Lung (tissue), 12 donors: ENCODE measurements around the gene TNFRSF4. TPM values are rescaled to one million over a fixed set of nuclear protein-coding genes. Genes with fewer than 3 reads are reported as not detected.

Experiments
- ATAC-seq: fragments of 200-7000 bp; cut with Tn5 transposase; one replicate; pipeline ENCODE4 v1.9.1; 2020; ENCODE audit warnings: moderate number of reproducible peaks; ENCODE audit not compliant: insufficient read depth, low FRiP score
- DNase-seq, 3 donors: peaks; one replicate each; pipeline ENCODE4 v3.0.0-alpha.2; 2013 to 2017
- H3K27ac ChIP-seq, 2 donors: one replicate each; pipeline ENCODE4 v1.5.1; 2013; ENCODE audit warnings: mild to moderate bottlenecking in 2 of 2, moderate library complexity in 2 of 2, control low read depth in 1 of 2, inconsistent platforms in 1 of 2, low read depth in 1 of 2, low read length in 1 of 2
- H3K27me3 ChIP-seq, 3 donors: one replicate each; pipeline ENCODE4 v1.5.1; 2013; ENCODE audit warnings: low read length in 2 of 3; ENCODE audit not compliant: control insufficient read depth in 3 of 3, insufficient read depth in 3 of 3
- H3K36me3 ChIP-seq, 4 donors: one replicate each; pipeline ENCODE4 v1.5.1; 2013; ENCODE audit warnings: low read length in 4 of 4, mild to moderate bottlenecking in 1 of 4, moderate library complexity in 1 of 4; ENCODE audit not compliant: control insufficient read depth in 4 of 4, insufficient read depth in 4 of 4
- H3K4me1 ChIP-seq, 5 donors: one replicate each; pipeline ENCODE4 v1.5.1; 2013; ENCODE audit warnings: low read length in 5 of 5, mild to moderate bottlenecking in 2 of 5, moderate library complexity in 1 of 5; ENCODE audit not compliant: control insufficient read depth in 5 of 5, insufficient read depth in 5 of 5
- H3K4me3 ChIP-seq: one replicate; pipeline ENCODE4 v1.5.1; 2013; ENCODE audit warnings: mild to moderate bottlenecking, control low read depth, moderate library complexity
- H3K9ac ChIP-seq, 2 donors: one replicate each; pipeline ENCODE4 v1.5.1; 2013; ENCODE audit warnings: low read length in 2 of 2, control low read depth in 1 of 2; ENCODE audit not compliant: insufficient read depth in 1 of 2
- H3K9me3 ChIP-seq, 4 donors: one replicate each; pipeline ENCODE4 v1.5.1; 2013; ENCODE audit warnings: low read length in 3 of 4, mild to moderate bottlenecking in 1 of 4, moderate library complexity in 1 of 4; ENCODE audit not compliant: control insufficient read depth in 4 of 4, insufficient read depth in 3 of 4
- WGBS, 2 donors: extraction: QIAGEN DNeasy Blood & Tissue Kit; methylation state at CpG; one replicate each; pipeline ENCODE4 v1.1.7; 2013; 5-methylcytosine and 5-hydroxymethylcytosine counted together
- polyA plus RNA-seq, 2 donors: library from polyadenylated mRNA; stranded (reverse); fragments of 200-250 nt; gene quantifications; one replicate each; pipeline ENCODE4 v1.2.1, GENCODE V29; 2013
- total RNA-seq, 2 donors: library from RNA; depleted of rRNA in 1 of 2; stranded (reverse); fragments of >200 nt in 1 of 2; gene quantifications; one replicate each; pipeline ENCODE4 v1.2.1, GENCODE V29; 2014 to 2021
- TF ChIP-seq, protein P1 (sequence below): IDR thresholded peaks from 2 replicates; pipeline ENCODE4 v1.5.1; 2012; ENCODE audit warnings: mild to moderate bottlenecking; ENCODE audit errors: control extremely low read depth, extremely low read depth
- donor health status: control.
- donor health status: control.
- donor health status: Bipolar disorder and iron deficiency.
- donor health status: healthy.
- donor health status: DM: yes; HTN: yes; CAD: no.

TNFRSF4 gene
- total and polyA plus RNA-seq, 4 donors = 3.6 to 11.3 (median 6.9) TPM

DNA sequence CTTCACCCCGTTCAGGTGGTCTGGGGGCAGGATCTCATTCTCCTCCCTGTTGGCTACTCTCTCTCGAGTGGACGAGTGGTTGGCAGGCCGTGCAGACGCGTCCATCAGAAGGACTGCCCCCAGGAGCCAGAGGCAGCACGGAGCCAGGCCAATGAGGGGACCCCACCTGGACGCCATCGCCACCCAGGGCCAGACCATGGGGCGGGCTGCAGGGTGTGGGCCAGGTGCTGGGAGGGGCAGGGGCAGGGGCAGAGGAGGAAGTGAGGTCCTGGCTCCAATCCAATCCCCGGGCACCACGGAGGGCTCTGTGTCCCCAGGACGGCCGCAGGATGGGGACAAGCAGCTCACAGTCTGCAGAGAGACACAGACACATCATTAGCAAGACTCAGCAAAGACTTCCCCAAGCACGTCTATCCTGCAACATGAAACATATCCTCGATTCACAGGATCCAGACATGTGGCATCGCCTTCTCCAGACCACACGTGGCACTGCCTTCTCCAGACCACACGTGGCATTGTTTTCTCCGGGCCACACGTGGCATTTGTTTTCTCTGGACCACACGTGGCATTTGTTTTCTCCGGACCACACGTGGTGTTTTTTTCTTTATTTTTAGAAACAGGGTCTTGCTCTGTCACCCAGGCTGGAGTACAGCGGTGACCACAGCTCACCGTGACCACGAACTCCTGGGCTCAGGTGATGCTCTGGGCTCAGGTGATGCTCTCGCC is 14.8 kb upstream of the TNFRSF4 start:
- DNase-seq (no peak), ATAC-seq (no peak)
- Histone ChIP-seq H3K4me3 (no peak overlapping the region), H3K27me3 (no peaks in the 10 kb centered on the region), H3K9me3 (peaks cover 0 to 3% (median 0%) of the 10 kb centered on the region in 4 donors), H3K4me1 (peaks cover 0 to 19% (median 7%) of the 10 kb centered on the region in 5 donors), H3K27ac (no peak overlapping the region), H3K36me3 (peaks cover 0 to 41% (median 2%) of the 10 kb centered on the region in 4 donors), H3K9ac (no peak overlapping the region)
- TF ChIP-seq, protein P1, sequence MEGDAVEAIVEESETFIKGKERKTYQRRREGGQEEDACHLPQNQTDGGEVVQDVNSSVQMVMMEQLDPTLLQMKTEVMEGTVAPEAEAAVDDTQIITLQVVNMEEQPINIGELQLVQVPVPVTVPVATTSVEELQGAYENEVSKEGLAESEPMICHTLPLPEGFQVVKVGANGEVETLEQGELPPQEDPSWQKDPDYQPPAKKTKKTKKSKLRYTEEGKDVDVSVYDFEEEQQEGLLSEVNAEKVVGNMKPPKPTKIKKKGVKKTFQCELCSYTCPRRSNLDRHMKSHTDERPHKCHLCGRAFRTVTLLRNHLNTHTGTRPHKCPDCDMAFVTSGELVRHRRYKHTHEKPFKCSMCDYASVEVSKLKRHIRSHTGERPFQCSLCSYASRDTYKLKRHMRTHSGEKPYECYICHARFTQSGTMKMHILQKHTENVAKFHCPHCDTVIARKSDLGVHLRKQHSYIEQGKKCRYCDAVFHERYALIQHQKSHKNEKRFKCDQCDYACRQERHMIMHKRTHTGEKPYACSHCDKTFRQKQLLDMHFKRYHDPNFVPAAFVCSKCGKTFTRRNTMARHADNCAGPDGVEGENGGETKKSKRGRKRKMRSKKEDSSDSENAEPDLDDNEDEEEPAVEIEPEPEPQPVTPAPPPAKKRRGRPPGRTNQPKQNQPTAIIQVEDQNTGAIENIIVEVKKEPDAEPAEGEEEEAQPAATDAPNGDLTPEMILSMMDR = no peak
- 89 to 92% methylated on average over 28 of the region's 28 CpGs for WGBS, 2 donors

DNA sequence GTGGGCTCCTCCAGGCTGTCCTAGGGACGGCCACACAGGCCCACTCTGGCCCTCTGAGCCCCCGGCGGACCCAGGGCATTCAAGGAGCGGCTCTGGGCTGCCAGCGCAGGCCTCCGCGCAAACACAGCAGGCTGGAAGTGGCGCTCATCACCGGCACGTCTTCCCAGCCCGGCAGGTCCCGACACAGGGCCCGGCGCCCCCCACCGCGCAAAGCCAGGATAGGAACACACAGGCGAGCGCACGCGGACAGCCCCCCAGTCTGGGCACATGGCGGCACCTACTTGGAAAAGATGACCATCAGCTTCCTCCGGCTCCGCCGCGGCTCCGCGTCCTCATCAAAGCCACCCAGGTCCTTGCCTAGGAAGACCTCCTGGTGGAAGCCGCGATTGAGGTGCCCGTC is 14.2 kb upstream of the TNFRSF4 start:
- Histone ChIP-seq H3K27ac (no peak overlapping the region), H3K27me3 (no peaks in the 10 kb centered on the region), H3K9me3 (peaks cover 0 to 3% (median 0%) of the 10 kb centered on the region in 4 donors), H3K4me1 (peaks cover 0 to 17% (median 7%) of the 10 kb centered on the region in 5 donors), H3K9ac (no peak overlapping the region), H3K36me3 (peaks cover 0 to 46% (median under 1%) of the 10 kb centered on the region in 4 donors), H3K4me3 (no peak overlapping the region)
- ATAC-seq = no peak
- DNase-seq = no peak
- 95 to 98% methylated on average over 30 of the region's 30 CpGs for WGBS, 2 donors
- TF ChIP-seq, protein P1 = no peak

DNA sequence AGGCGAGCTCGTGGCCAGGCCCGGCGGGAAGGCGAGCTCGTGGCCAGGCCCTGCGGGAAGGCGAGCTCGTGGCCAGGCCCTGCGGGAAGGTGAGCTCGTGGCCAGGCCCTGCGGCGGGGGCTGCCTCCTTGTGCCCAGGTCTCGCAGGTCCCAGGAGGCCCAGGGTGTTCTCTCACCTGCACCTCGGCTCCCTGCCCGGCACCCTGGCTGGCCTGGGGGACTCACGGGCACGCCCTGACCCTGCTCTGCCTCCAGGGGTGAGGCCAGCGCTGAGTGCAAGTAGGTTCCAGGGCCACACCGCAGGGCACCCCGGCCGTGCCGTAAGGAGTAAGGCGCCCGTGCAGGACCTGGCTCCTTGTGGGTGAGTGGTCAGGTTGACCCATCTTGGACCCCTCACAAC is 13.4 kb upstream of the TNFRSF4 start:
- Histone ChIP-seq H3K9me3 (no peaks in the 10 kb centered on the region), H3K27ac (no peak overlapping the region), H3K36me3 (peaks cover 2 to 53% (median 7%) of the 10 kb centered on the region in 4 donors), H3K4me1 (peaks cover 0 to 9% (median 7%) of the 10 kb centered on the region in 5 donors), H3K27me3 (no peaks in the 10 kb centered on the region), H3K4me3 (no peak overlapping the region), H3K9ac (no peak overlapping the region)
- no peak for ATAC-seq
- no peak for DNase-seq
- TF ChIP-seq, protein P1 = no peak
- WGBS, 2 donors = 95 to 96% methylated on average over 20 to 25 of the region's 25 CpGs
